ENCODE measurements around the gene UHRF1. TPM values are rescaled to one million over a fixed set of nuclear protein-coding genes. Genes with fewer than 3 reads are reported as not detected.
A peak's percentile ranks its signal among the peaks of the same experiment; 100 is the strongest.

UHRF1 gene
- 20.2 and 20.7 TPM in 2 replicates for total RNA-seq
- long read RNA-seq, transcript UHRF1-205 (17 exons, 3,965 nt), result major isoform, 35 of 49 reads
- long read RNA-seq, transcript UHRF1-203 (17 exons, 2,651 nt), result minor isoform, 6 of 49 reads
- long read RNA-seq, partial matches to known transcripts, result 5 of 49 reads
- long read RNA-seq, other reads (novel, unspliced or antisense), result 2 of 49 reads

DNA sequence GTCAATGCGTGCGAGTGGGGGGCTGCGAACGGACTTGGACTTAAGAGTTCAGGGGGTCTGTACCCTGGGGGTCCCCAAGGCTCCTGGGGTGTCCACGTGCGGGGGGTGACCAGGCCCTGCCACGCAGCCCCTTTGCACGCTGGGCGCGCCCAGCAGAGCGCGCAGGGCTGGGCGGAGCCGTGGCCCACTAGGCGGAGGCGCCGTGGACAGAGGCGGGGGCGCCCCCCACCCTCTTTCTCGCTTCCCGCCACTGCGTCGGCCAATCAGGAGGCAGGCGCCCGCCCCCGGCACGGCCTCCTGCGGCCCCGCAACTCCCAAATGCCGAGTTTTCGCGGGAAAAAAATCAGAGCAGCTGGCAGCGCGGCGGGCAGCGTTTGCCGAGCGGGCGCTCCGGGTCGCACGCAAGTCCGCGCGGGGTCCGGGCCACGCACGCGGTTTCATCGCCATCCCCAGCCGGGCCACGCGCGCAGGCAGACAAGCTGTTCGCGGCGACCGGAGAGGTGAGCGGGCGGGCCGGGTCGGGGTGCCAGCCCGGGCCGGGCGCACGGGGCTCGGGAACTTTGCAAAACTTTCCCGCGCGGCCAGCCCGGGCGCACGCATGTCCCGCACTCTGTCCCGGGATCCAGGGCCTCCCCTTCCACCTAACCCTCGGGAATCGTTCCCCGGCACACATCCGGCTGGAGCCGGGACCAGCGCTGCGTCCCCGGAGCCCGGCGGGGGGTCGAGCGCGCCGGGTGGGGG, at the start of gene UHRF1:
TSS of gene UHRF1 (plus strand) at position 346 of the 741 bp plus-strand sequence. CDS start 1,385 bp downstream, outside the sequence.
- Mint-ChIP-seq H3K9me3 (ENCODE audit: unreplicated experiment) (no peaks in the 10 kb centered on the region), H3K27me3 (ENCODE audit: unreplicated experiment) (no peaks in the 10 kb centered on the region), H3K4me1 (ENCODE audit: unreplicated experiment) (peaks cover 35% of the 10 kb centered on the region), H3K4me3 (ENCODE audit: unreplicated experiment) (peak within 1 kb of the TSS; percentile 72), H3K27ac (ENCODE audit: unreplicated experiment) (peak within 1 kb of the TSS; percentile 97), H3K36me3 (ENCODE audit: unreplicated experiment) (no peaks in the 10 kb centered on the region)
- TF ChIP-seq, protein P1, sequence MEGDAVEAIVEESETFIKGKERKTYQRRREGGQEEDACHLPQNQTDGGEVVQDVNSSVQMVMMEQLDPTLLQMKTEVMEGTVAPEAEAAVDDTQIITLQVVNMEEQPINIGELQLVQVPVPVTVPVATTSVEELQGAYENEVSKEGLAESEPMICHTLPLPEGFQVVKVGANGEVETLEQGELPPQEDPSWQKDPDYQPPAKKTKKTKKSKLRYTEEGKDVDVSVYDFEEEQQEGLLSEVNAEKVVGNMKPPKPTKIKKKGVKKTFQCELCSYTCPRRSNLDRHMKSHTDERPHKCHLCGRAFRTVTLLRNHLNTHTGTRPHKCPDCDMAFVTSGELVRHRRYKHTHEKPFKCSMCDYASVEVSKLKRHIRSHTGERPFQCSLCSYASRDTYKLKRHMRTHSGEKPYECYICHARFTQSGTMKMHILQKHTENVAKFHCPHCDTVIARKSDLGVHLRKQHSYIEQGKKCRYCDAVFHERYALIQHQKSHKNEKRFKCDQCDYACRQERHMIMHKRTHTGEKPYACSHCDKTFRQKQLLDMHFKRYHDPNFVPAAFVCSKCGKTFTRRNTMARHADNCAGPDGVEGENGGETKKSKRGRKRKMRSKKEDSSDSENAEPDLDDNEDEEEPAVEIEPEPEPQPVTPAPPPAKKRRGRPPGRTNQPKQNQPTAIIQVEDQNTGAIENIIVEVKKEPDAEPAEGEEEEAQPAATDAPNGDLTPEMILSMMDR (IDR thresholded peaks at IDR 0.05), result no peak
- DNase-seq (ENCODE audit: extremely low spot score, unreplicated experiment), result no peak

DNA sequence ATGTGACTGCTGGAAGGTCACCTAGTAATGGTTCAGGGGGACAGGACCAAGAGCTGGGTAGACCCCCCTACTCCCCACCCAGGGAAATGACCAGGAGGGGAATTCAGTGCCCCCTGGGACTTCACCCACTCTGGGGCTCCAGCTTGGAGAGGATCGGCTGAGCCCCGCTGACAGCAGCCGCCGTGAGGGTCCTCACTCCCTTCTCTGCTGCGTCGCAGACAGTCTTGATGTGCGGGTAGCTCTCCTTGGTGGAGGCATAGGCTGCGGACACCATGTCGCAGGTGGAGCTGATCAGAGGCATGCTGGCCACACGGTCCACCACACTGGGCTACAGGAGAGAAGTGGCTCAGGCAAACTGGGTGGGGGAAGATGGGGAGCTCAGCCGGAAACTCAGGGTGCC, 49.6 kb upstream of the UHRF1 start:
- no peak overlapping the region for H3K27ac Mint-ChIP-seq (ENCODE audit: unreplicated experiment)
- peaks cover 8% of the 10 kb centered on the region for H3K36me3 Mint-ChIP-seq (ENCODE audit: unreplicated experiment)
- H3K4me1 Mint-ChIP-seq (ENCODE audit: unreplicated experiment), result peaks cover 2% of the 10 kb centered on the region
- H3K4me3 Mint-ChIP-seq (ENCODE audit: unreplicated experiment), result no peak overlapping the region
- TF ChIP-seq, protein P1 (IDR thresholded peaks at IDR 0.05), result no peak
- H3K9me3 Mint-ChIP-seq (ENCODE audit: unreplicated experiment), result no peaks in the 10 kb centered on the region
- no peak for DNase-seq (ENCODE audit: extremely low spot score, unreplicated experiment)
- H3K27me3 Mint-ChIP-seq (ENCODE audit: unreplicated experiment), result no peaks in the 10 kb centered on the region

DNA sequence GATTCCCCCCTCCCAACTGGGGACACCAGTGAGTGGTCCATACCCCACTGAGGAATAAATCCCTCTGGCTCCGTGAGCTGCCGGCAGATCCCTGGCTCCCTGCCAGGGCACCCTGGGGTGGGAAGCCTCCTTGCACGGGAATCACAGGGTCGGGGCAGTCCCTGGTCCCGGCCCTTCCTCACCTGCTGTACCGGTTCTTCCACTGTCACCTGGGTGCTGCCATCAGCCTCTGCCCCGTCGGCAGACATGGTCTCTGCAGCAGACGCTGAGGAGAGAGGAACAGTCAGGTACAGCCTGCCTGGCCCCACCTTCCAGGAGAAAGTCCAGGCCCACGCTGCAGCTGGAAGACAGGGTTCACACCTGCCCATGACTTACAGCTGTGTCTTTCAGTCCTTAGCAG, 48.2 kb upstream of the UHRF1 start:
- DNase-seq (ENCODE audit: extremely low spot score, unreplicated experiment), result no peak
- Mint-ChIP-seq H3K27me3 (ENCODE audit: unreplicated experiment) (no peaks in the 10 kb centered on the region), H3K36me3 (ENCODE audit: unreplicated experiment) (peaks cover 7% of the 10 kb centered on the region), H3K27ac (ENCODE audit: unreplicated experiment) (no peak overlapping the region), H3K4me3 (ENCODE audit: unreplicated experiment) (no peak overlapping the region), H3K9me3 (ENCODE audit: unreplicated experiment) (no peaks in the 10 kb centered on the region), H3K4me1 (ENCODE audit: unreplicated experiment) (peaks cover 4% of the 10 kb centered on the region)
- TF ChIP-seq, protein P1 (IDR thresholded peaks at IDR 0.05), result no peak

DNA sequence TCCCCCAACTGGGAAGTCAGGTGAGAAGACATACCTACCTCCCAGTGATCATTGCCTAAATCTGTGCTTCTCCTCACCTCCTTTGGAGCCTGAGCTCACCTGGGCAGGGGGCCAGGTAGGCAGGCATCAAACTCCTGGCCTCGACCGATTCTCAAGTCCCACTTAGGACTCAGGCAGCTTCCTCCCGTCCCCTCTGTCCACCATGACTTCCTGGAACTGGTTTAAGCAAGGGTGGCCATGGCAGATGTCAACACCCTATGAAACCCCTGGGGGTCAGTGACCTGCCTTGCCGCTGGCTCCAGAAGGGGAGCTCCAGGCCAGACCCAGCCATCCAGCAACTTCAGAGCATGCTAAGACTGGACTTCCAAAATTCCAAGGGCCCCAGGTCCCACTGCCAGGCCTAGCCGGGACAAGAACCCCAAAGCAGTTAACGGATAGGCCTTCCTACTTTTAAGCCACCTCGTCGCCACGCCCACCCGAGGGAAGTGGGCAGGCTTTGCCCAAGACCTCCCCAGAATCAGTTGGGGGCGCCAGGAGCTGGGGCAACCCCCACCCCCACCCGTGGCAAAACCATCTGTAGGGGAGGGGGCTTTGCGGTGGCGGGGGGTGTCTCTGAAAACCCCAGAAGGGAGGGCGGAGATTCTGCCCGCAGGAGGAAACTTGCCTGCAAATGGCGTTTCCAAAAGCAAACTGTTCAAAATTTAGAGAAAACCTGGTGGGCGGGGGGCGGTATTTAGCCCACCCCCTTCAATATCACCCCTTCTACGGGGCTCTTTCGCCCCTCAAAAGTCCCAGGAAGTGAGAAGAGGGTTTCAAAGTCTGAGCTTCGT, 42.5 kb upstream of the UHRF1 start:
- no peaks in the 10 kb centered on the region for H3K9me3 Mint-ChIP-seq (ENCODE audit: unreplicated experiment)
- peak overlapping the region; percentile 84 for H3K4me3 Mint-ChIP-seq (ENCODE audit: unreplicated experiment)
- H3K27ac Mint-ChIP-seq (ENCODE audit: unreplicated experiment), result peak overlapping the region; percentile 78
- peak; percentile 86 for DNase-seq (ENCODE audit: extremely low spot score, unreplicated experiment)
- no peaks in the 10 kb centered on the region for H3K27me3 Mint-ChIP-seq (ENCODE audit: unreplicated experiment)
- peaks cover 27% of the 10 kb centered on the region for H3K4me1 Mint-ChIP-seq (ENCODE audit: unreplicated experiment)
- TF ChIP-seq, protein P1 (IDR thresholded peaks at IDR 0.05), result no peak
- H3K36me3 Mint-ChIP-seq (ENCODE audit: unreplicated experiment), result peaks cover 3% of the 10 kb centered on the region

All from osteocyte (in vitro differentiated cells).